Gastrocnemius medialis (tissue), 4 donors: ENCODE results near the gene BAZ2B.

Source experiments
- POLR2A ChIP-seq, 2 donors: fragments of 450-650 bp; IDR thresholded peaks; one replicate each; pipeline ENCODE4 v1.6.1; 2017; ENCODE audit warnings: antibody characterized with exemption in 2 of 2, mild to moderate bottlenecking in 2 of 2, moderate library complexity in 2 of 2
- TF ChIP-seq, protein P1 (sequence below), 5 experiments: fragments of 450-650 bp in 3 of 5; fragments of 200-600 bp in 2 of 5; sonication (generic) in 2 of 5; IDR thresholded peaks in 4 of 5; conservative IDR thresholded peaks in 1 of 5; 1 replicate in 4 of 5; 2 replicates in 1 of 5; pipeline ENCODE4 v1.5.1; 2016 to 2019; ENCODE audit warnings: antibody characterized with exemption in 5 of 5, mild to moderate bottlenecking in 3 of 5, moderate library complexity in 3 of 5

DNA sequence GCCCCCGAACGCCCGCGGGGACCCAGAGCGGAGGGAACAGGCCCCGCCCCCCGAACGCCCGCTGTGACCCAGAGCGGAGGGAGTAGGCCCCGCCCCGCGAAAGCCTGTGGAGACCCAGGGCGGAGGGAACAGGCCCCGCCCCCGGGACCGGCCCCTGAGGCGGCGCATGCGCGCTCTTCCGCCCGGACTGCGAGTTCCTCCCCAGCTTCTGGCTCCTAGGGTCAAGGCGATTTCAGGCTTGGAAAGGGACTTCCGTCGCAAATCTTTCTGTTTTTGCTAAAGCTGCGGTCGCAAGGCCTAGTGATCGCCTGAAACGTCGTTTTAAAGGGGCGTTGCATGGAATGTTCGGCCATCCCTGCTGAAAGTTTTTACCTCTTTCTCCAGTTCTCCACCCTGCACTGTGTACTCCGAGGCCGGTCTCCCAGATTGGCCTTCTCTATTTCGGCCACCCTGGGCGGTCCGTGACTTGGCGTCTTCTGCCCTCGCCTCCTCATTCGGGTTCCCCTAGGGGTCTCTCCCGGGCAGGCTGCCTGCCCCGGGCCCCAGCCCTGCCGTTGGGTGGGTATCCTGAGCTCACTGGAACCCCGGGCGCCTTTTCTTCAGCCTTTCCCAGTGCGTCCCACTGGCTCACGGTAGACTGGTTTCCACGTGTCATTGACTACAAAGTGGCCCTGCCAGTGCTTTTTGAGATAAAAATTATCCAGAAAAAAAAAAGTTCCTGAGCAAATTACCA is 329.5 kb downstream of the BAZ2B start:
- TF ChIP-seq, protein P1, sequence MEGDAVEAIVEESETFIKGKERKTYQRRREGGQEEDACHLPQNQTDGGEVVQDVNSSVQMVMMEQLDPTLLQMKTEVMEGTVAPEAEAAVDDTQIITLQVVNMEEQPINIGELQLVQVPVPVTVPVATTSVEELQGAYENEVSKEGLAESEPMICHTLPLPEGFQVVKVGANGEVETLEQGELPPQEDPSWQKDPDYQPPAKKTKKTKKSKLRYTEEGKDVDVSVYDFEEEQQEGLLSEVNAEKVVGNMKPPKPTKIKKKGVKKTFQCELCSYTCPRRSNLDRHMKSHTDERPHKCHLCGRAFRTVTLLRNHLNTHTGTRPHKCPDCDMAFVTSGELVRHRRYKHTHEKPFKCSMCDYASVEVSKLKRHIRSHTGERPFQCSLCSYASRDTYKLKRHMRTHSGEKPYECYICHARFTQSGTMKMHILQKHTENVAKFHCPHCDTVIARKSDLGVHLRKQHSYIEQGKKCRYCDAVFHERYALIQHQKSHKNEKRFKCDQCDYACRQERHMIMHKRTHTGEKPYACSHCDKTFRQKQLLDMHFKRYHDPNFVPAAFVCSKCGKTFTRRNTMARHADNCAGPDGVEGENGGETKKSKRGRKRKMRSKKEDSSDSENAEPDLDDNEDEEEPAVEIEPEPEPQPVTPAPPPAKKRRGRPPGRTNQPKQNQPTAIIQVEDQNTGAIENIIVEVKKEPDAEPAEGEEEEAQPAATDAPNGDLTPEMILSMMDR (IDR thresholded peaks at IDR 0.05 in 4 of 5, conservative IDR thresholded peaks at IDR 0.05 in 1 of 5) = no peak
- TF ChIP-seq POLR2A (IDR thresholded peaks at IDR 0.05) = peak; percentile 49 to 65
